Urinary bladder (tissue), 4 donors: ENCODE data around the gene SLC44A3. TPM values are rescaled to one million over a fixed set of nuclear protein-coding genes. Genes with fewer than 3 reads are reported as not detected.

ENCODE experiments used
- DNase-seq: peaks from one replicate; pipeline ENCODE4 v3.0.0-alpha.2; 2015; ENCODE audit errors: extremely low spot score
- H3K27ac ChIP-seq: one replicate; pipeline ENCODE4 v1.5.1; 2013; ENCODE audit warnings: low read depth, mild to moderate bottlenecking, moderate library complexity
- H3K36me3 ChIP-seq: one replicate; pipeline ENCODE4 v1.6.1; 2013; ENCODE audit warnings: mild to moderate bottlenecking, moderate library complexity; ENCODE audit not compliant: insufficient read depth
- H3K4me1 ChIP-seq: one replicate; pipeline ENCODE4 v1.6.1; 2013; ENCODE audit warnings: mild to moderate bottlenecking, moderate library complexity; ENCODE audit not compliant: insufficient read depth
- H3K4me3 ChIP-seq: one replicate; pipeline ENCODE4 v1.5.1; 2013; ENCODE audit warnings: low read depth, low read length
- WGBS: extraction: QIAGEN DNeasy Blood & Tissue Kit; methylation state at CpG from one replicate; pipeline ENCODE4 v1.1.7; 2013; 5-methylcytosine and 5-hydroxymethylcytosine counted together
- polyA plus RNA-seq: library from polyadenylated mRNA; stranded (reverse); fragments of 200-250 nt; gene quantifications from one replicate; pipeline ENCODE4 v1.2.3, GENCODE V29; 2013
- total RNA-seq: library from RNA; depleted of rRNA; stranded (reverse); fragments of >200 nt; gene quantifications from one replicate; pipeline ENCODE4 v1.2.3, GENCODE V29; 2014
- donor health status: healthy with polysubstance abuse.
- donor health status: healthy.

SLC44A3 gene
- total and polyA plus RNA-seq, 2 donors: 9.4 to 11.8 TPM

- no peak for DNase-seq
- 76% methylated on average over 7 of the region's 7 CpGs for WGBS
- no peaks in the 10 kb centered on the region for H3K36me3 ChIP-seq
- H3K4me1 ChIP-seq: no peaks in the 10 kb centered on the region
- H3K4me3 ChIP-seq: no peak overlapping the region
- no peak overlapping the region for H3K27ac ChIP-seq
These were observed 83.3 kb downstream of the SLC44A3 start for GRCh38 chr1:94903280-94904009.

GRCh38 chr1:94905207-94905606 lies 85.0 kb downstream of the SLC44A3 start:
- Histone ChIP-seq H3K4me3 (no peak overlapping the region), H3K4me1 (no peaks in the 10 kb centered on the region), H3K27ac (no peak overlapping the region), H3K36me3 (no peaks in the 10 kb centered on the region)
- no peak for DNase-seq
- WGBS: 96% methylated on average over 4 of the region's 4 CpGs

DNA sequence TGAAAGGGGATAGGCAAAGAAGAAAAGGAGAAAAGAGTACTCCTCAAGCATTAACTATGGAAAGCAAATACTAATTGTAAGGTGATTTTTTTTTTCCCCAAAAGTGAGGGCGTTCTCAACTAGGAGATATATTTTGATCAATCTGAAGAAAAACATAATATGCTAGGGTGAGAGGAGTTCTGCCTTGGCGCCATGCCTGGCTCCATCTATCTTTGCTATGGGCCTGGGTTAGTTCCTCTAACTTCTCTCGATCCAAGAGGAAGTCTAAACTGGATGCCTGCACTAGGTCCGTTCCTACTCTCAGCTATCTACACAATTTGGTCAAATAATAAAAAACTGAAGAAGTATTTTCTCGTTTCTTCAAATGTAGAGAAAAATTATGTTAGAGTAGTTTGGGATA lies 86.2 kb downstream of the SLC44A3 start:
- no peak overlapping the region for H3K27ac ChIP-seq
- DNase-seq: no peak

GRCh38 chr1:94907136-94907535 lies 87.0 kb downstream of the SLC44A3 start:
- WGBS: 38% methylated on average over 3 of the region's 3 CpGs
- Histone ChIP-seq H3K36me3 (no peaks in the 10 kb centered on the region), H3K27ac (no peak overlapping the region), H3K4me3 (no peak overlapping the region), H3K4me1 (peaks cover 2% of the 10 kb centered on the region)
- DNase-seq: no peak

More for the DNA sequence above, 86.2 kb downstream of the SLC44A3 start:
- Histone ChIP-seq H3K4me1 (peaks cover 2% of the 10 kb centered on the region), H3K36me3 (no peaks in the 10 kb centered on the region), H3K4me3 (no peak overlapping the region)
- 79% methylated on average over 5 of the region's 5 CpGs for WGBS

DNA sequence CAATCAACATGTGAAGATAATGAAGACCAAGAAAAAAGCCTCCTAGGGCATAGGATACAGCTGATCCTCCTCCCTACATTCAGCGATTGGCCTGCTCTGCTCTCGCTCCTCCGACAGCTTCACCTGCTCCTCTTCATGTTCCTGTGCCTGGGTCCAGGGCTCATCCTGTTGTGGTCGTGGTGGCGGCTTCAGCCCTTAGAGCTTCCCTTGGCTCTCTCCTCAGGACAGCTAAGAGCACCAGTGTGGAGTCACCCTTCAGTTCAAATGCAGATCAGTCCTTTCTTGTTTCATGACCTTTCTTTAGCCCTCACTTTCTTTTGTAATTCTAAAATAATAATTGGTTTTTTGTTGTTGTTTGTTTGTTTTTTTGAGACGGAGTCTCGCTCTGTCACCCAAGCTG lies 88.0 kb downstream of the SLC44A3 start:
- Histone ChIP-seq H3K4me3 (no peak overlapping the region), H3K27ac (no peak overlapping the region), H3K36me3 (no peaks in the 10 kb centered on the region), H3K4me1 (peaks cover 2% of the 10 kb centered on the region)
- no peak for DNase-seq
- 87% methylated on average over 7 of the region's 7 CpGs for WGBS

- DNase-seq: no peak
- H3K36me3 ChIP-seq: no peaks in the 10 kb centered on the region
- peaks cover 2% of the 10 kb centered on the region for H3K4me1 ChIP-seq
- 95% methylated on average over 2 of the region's 2 CpGs for WGBS
- H3K27ac ChIP-seq: no peak overlapping the region
- H3K4me3 ChIP-seq: no peak overlapping the region
These were observed 88.8 kb downstream of the SLC44A3 start for GRCh38 chr1:94908965-94909364.

- Histone ChIP-seq H3K4me1 (peaks cover 2% of the 10 kb centered on the region), H3K4me3 (no peak overlapping the region), H3K27ac (no peak overlapping the region), H3K36me3 (no peaks in the 10 kb centered on the region)
- 81% methylated on average over 6 of the region's 6 CpGs for WGBS
- no peak for DNase-seq
These were observed 89.3 kb downstream of the SLC44A3 start for GRCh38 chr1:94909486-94909885.

GRCh38 chr1:94912263-94913184 lies 92.4 kb downstream of the SLC44A3 start:
- WGBS: 53% methylated on average over 9 of the region's 9 CpGs
- DNase-seq: no peak
- Histone ChIP-seq H3K36me3 (no peaks in the 10 kb centered on the region), H3K4me1 (peaks cover 2% of the 10 kb centered on the region), H3K4me3 (no peak overlapping the region), H3K27ac (no peak overlapping the region)

- no peaks in the 10 kb centered on the region for H3K36me3 ChIP-seq
- no peak for DNase-seq
- H3K4me3 ChIP-seq: no peak overlapping the region
- no peaks in the 10 kb centered on the region for H3K4me1 ChIP-seq
- no peak overlapping the region for H3K27ac ChIP-seq
- 78% methylated on average over 6 of the region's 6 CpGs for WGBS
These were observed 97.1 kb downstream of the SLC44A3 start for GRCh38 chr1:94917251-94917650.

DNA sequence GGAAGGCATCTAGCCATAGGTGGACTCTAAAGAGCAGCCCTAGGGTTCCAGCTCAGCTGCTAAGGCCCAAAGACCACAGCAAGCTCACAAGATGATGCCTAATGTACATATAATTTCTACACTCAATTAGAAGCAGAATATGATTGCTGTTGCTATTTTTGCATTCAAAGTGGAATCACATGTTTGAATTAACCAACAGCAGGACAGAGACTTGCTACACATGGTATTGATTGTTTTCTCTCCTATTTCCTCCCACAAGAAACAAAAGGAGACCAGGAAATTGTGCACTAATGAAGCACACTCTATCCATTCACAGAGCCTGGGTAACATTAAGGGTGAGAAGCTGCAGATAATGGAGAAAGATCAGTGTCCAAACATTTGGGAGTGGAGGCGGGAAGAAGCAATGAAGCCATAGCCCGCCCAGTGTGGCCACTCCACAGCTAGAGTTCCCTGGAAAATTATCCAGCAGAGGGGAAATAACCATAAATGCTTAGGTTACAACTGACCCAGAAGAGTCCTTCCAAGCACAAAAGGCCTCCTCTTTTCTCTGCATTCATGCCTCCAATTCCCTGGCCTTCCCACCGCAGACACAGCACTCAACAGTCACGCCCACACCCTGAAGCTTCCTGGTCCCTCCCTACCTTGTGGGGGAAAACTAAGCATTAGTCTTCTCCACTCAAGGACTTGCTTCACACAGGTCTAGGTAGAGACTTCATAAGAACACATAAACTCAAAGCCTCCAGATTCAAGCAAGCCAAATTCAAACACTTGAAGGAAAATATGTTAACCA lies 99.3 kb downstream of the SLC44A3 start:
- DNase-seq: no peak
- peaks cover 2% of the 10 kb centered on the region for H3K4me1 ChIP-seq
- no peaks in the 10 kb centered on the region for H3K36me3 ChIP-seq
- H3K27ac ChIP-seq: no peak overlapping the region
- WGBS: 78% methylated on average over 4 of the region's 4 CpGs
- no peak overlapping the region for H3K4me3 ChIP-seq

DNA sequence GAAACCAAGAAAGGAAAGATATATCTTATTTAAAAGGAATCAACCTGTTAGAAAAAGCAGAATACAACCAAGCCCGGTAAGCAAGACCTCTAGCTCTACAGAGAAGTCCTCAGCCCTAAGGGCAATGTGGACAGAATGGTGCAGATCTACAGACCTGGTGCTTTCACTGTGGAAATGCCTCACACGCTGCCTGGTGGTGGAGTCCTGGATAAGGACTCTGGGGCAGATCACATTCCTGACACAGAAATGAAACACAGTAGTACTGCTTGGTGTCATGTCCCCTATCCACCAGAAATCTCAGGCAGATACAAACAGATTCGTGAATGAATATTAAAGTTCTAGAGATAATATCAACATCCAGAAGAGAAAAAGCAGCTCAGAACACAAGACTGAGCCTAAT lies 99.9 kb downstream of the SLC44A3 start:
- DNase-seq: no peak
- H3K4me1 ChIP-seq: peaks cover 2% of the 10 kb centered on the region
- H3K4me3 ChIP-seq: no peak overlapping the region
- no peaks in the 10 kb centered on the region for H3K36me3 ChIP-seq
- H3K27ac ChIP-seq: no peak overlapping the region
- WGBS: 53% methylated on average over 3 of the region's 3 CpGs

DNA sequence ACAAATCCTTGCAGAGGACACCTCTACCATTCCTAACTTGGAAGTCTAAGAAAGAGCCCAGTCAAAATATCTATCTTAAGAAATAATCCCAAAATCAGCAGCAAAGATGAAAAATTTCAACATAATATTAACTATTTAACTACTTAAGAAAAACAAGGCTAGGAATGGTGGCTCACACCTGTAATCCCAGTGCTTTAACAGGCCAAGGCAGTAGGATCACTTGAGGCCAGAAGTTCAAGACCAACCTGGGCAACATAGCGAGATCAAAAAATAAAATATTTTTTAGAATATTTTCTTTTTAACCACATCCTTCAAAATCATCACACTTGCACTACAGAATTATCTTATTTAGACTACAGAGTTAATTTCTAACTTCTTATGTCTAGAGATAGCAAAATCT lies 101.8 kb downstream of the SLC44A3 start:
- no peak overlapping the region for H3K4me3 ChIP-seq
- peaks cover 2% of the 10 kb centered on the region for H3K4me1 ChIP-seq
- no peak for DNase-seq
- H3K36me3 ChIP-seq: no peaks in the 10 kb centered on the region
- H3K27ac ChIP-seq: no peak overlapping the region
- 91% methylated on average over 1 of the region's 1 CpG for WGBS

GRCh38 chr1:94922761-94923331 lies 102.7 kb downstream of the SLC44A3 start:
- H3K4me1 ChIP-seq: peaks cover 2% of the 10 kb centered on the region
- WGBS: 59% methylated on average over 8 of the region's 8 CpGs
- DNase-seq: no peak

More at GRCh38 chr1:94922761-94923331, 102.7 kb downstream of the SLC44A3 start:
- H3K27ac ChIP-seq: peak overlapping the region; percentile 24
- peak overlapping the region; percentile 24 for H3K4me3 ChIP-seq
- no peaks in the 10 kb centered on the region for H3K36me3 ChIP-seq
